GM19238 (cell line): ENCODE measurements around the gene ZBTB20.

Source experiments
- DNase-seq: peaks from one replicate; pipeline ENCODE4 v3.0.0; 2011; ENCODE audit warnings: low spot score; ENCODE audit not compliant: insufficient read length

Gene ZBTB20

DNA sequence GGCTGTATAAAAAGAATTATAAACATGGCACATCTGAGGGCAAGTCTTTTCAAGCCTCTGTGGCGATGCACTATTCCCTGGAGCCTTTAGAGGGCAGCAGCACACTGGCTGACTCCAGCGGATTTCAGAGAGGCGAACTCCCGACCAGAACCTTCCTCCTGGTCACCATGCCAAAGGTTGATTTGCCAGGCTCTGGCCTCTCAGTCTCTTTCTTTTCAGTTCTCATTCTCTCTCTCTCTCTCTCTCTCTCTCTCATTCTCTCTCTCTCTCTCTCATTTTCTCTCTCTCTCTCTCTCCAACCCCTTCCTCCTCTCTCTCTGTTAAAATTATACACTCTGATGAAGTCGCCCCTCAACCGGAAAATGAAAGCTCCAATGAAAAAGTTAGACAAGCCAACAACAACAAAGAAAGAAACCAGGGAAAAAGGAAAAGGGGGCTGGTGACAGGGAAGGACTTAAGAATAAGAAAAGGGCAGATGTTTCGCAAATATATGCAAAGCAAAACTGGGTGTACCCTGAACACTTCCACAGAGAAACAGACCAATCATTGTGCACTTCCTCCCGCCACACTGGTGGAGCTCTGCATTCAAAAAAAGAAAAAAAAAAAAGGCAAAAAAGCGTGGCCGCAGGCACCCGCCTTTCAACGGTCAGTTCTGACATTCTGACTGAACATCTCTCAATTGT, 763.1 kb downstream of the ZBTB20 start:
- DNase-seq, result peak; percentile 34

DNA sequence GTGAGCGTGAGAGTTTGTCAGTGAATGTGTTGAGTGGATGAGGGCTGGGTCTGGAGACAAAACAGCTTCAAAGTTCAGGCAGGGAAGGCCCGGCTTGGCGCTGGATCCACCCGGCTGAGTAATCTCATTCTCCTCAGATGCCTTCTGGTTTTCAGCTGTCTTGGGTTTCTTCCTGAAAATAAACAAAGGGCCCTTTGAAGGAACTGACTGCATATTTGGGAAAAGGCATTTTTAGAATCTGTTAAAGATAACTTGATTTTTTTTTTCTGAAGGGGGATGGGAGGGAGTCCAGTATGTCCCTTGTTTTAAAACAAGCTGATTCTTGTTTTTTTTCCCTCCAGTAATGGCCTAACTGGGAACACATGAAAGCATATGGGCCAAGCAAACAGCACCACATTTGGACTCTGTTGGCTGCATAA, 766.8 kb downstream of the ZBTB20 start:
- no peak for DNase-seq

DNA sequence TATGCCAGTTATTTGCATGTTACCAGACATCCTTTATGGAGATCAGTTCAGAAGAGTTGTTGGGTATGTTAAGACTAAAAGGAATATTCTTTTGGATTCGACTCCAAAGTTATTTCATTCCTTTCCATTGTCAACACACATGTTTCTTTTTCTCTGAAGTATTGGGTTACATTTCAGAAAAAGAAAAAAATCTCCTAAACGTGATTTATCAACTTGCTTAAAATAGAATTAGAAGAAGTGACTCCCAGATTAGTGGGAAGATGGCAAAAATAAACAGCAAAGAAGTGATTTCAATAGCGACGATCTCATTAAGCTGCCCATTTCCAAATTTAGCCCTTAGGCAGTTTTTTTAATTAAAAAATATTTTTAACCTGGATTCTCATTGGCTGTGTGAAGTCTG, 767.8 kb downstream of the ZBTB20 start:
- no peak for DNase-seq

DNA sequence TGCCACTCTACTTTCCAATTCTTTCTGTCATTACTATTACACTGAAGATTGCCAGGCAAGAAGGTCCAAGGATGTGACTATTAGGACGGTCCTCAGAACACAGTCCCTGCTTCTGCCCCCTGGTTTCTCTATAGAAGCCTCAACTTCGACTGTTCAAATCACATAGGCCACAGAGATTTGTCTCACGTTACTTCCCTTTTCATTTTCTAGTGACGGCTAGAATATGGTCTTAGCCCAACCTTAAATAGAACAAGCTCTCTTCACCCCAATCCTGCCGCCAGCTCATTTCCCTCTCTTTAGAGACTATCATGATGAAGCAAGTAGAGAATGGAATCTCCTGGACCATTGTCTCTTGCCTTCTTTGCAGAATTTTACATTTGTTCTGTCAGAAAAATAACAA, 768.3 kb downstream of the ZBTB20 start:
- no peak for DNase-seq

DNA sequence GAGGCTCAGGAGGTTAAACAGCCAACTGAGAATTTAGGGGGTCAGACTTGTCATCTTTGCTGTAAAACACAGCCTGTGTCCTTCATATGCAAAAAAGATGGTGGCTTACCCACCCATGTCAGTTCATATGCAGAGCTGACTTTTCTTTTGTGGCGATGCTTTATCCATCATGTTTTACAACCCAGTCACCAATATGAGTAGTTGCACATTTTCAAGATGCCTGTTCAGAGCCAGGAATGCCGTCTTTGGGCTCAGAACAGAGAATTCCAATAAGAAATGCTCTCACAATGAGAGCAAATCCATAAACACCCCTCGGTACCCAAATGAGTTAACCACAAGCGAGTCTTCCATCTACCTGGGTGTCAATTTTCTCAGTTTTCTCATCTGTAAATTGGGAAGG, 769.7 kb downstream of the ZBTB20 start:
- no peak for DNase-seq

DNA sequence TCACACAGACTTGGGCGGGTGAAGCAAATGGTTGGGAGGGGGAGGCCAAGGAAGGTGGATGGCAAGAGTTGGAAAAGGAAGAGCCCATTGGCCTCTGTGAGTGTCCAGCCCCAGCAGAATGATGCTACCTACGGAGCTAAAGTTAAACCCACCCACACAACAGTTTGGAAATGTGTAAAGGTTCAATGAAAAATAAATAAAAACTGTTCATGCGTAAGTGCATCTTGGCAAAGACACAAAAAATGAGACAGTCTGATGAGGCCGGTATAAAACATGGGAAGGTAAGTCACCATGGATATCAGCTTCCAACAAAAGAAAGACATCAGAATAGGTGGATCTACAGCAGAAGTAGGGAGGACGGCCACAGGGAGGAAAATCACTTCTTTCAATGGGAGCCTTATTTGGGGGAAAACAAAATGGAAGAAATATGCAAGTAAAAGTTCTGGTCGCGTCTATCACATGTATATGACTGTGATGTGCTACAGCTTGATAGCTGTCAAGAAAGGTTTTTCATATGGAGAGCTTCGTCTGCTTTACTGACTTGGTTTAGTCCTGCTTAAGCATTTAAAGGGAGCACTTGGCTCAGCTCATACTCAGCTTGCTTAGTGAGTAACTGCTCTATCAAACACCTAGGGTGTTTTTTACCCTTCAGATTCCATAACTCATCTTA, 770.4 kb downstream of the ZBTB20 start:
- no peak for DNase-seq

DNA sequence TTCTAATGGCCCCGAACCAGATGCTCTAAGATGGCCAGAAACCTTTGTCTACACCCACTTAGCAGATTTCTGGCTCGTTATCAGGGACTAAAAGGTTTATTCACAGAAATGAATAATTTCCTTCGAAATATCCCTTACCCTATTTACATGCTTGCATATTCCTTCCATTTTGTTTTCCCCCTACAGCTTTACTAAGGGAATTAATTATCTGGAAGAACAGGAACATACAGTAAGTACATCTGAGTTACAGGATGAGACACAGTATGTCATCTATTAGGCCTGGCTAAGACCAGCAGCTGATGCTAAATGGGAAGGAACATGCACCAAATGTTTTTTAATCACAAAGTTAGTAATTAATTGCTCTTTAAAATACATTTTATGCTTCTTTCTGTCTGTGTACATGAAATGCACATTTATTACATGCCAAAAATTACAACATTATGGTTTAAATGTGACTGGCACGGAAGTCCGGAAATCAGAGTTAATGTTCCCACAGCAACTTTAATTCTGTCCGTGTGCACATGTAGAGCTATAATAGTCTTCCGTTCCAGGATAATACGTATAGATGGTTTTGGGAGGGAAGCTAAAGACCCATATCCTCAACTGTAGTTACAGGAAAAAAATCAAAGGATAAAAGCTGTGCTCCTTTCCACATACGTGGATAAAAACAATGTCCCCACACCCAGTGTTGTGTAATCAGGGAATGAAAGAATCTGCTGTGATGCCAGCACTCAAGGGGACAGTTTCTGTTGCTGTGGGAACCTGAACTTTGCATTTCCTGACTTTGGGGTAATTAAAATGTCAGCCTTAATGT, 771.3 kb downstream of the ZBTB20 start:
- no peak for DNase-seq

DNA sequence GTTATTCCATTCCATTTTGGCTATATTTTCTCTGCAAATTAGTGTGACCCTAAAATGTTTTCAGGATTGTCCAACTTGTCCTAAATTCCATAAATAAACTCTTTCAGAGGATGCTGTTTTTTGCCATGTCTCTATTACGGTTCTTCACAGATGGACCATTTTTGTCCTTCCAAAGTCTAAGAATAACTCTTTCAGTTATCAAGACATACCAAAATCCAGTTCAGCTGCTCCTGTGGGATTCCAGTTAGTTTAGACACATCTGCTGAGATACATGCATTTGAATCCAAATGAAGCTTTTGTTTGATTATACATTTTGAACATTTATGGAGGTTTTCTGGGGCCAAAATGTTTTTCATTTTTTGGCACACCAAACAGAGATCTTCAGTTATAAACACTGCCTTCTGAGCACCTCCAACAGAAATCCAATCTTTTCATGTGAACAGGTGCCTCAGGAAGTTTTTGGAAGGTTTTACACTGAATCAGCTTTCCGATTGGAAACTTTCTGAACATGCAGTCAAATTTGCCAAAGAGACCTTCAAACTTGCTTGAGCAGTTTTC, 772.6 kb downstream of the ZBTB20 start:
- DNase-seq, result no peak

DNA sequence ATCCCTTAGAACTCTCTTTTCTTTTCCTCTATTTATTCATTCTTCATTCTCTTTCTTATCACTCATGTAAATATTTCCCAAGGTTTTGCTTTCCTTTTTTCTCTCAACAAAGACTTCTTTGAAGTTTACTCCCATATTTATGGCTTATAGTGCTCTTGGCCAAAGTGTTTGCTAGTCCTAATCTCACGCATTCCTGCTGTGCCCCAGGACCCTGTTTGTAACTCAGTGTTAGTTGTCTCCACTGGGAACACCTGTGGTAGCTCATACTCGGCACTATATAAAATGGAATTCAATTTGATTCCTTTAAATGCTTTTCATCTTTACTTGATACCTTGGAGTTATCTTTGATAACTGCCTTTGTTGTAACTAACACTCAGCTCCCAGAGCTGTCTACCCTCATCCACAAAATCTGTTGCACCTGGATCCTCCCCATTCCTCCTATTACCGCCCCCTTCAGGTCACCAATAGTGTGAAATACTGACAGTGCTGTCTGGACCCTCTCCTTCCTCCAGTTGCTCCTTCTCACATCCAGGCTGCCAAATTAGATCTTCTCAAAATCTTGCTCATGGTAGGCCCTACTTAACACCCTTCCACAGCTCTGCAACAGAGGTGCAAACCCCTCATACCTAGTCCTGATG, 776.4 kb downstream of the ZBTB20 start:
- no peak for DNase-seq

DNA sequence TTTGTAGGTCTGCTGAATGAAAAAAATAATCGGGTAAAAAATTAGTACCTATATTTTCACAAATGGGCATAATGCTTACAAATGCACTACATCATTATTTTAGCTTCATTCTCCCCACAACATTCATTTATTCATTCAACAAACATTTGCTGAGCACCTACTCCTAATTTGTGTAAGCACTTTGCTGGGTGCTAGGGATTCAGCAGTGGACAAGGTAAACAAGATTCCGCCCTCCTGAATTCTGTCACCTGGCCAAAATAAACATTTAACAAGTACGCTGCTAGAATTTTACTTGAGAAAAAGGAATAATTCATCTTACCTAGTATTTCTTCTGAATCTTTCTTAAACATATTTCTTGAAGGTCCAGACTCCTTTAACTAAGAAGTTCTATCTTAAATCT, 781.2 kb downstream of the ZBTB20 start:
- DNase-seq, result no peak

DNA sequence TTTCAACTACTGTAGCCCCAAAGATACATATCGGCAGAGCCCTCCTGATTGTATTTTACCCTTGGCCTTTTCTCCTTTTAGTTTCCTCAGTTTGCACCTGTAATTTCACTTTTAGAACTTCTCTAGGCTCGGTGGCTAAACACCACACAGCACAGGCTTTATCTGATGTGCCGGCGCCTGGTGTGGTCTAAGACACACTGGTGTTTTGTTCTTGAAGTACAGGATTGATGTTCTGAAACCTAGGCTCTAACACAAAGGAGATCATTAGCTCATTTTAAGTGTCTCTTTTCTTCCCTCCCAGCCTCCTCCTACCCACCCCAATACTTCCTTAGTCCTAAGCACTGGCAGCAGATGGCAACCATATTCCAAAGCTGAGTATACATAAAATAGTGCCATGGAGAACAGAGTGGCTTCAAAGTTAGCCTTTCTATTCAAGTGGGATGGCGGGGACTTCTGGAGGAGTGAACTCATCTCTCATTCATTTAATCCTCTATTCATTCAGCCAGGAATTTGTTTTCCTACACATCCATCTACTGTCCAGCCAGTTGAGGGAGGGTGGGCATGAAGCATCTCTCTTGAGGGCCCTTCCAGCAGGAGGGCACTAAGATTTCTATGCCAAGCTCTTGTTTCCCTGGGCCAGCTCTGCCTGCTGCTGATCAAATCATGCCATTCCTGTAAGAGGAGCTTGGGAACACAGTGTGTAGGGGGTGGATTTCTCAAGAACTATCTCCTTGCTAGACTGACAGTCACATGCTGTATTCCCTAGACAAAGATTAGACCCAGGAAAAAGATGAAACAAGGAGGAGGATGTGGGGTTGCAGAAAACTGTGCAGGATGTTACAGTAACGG, 782.1 kb downstream of the ZBTB20 start:
- no peak for DNase-seq

DNA sequence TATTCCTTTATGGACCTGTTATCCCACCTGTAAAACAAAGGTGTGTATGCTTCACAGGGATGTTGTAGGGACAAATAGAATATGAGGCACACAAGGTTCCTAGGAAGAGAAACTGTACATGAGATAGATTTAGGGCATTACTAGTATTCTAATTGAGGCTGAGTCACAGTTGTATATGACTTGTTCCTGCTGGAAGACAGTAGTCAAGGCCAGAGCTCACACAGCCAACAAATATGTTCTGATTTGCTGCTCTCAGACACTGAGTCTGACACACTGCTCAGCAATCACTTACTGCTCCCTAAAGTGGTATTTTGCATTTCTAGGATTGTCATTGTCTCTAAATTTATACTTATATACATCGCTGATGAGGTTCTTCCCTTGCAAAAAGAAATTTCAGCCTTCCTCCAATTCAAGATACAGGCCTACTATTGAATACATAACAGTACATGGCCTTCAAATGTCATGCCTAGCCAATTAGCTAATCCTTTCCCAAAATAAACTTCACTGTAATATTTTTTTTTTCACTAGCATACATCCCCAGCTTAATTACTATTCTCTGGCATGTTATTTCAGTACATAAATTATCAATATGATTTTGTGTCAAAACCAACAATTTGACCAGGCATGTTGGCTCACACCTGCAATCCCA, 783.4 kb downstream of the ZBTB20 start:
- no peak for DNase-seq

DNA sequence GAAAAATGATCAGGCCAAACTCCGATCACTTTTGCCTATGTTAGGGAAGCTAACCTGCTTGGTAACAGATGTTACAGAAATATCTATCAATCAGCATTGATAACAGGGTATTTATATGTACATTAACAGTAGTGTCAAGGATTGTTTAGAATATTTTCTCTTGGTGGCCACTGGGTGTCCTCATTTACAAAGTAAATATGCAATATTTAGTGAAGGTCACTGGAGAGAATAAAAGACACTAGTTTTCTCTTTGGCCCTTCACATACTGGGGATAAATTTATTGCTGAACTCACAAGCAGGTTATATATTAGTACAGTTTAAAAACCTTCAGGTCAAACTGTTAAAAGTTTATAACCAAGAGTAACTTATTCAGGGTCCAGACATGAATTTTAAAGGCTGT, 784.3 kb downstream of the ZBTB20 start:
- no peak for DNase-seq

DNA sequence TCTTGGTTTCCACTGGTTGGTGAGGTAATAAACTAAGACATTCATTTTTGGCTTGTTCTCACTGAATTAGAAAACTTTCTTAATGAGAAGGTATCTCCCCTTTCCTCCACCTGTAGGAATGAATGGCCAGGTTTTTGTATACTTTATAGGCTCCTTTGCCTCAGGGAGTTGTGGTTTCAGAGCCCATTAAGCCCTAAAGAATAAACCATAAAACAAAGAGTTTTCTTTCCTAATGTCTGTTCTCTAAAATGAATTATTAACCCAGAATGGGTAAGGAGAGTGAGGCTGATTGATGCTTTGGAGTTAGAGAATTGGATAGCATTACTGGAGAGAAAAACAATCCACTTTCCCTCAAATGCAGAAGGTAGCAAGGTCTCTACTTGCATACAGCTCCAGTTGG, 785.7 kb downstream of the ZBTB20 start:
- DNase-seq, result no peak

DNA sequence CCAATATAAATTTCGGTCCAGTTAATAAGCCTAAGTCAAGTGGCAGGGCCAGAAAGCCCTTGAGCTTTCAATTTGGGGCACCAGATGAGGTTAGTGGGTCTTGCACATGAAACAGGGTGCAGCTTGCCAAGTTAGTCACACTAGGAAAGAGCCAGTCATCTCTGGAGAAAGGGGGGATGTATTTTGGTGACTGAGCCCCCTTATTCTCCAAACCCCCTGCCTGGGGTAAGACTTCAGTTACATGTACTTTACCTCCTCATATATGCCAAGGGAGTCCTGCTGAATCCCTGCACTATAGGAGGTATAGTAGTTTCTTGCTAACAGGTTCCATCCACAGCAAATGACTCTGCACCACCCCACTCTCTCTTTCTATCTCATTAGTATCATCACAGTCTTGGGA, 790.6 kb downstream of the ZBTB20 start:
- DNase-seq, result no peak

DNA sequence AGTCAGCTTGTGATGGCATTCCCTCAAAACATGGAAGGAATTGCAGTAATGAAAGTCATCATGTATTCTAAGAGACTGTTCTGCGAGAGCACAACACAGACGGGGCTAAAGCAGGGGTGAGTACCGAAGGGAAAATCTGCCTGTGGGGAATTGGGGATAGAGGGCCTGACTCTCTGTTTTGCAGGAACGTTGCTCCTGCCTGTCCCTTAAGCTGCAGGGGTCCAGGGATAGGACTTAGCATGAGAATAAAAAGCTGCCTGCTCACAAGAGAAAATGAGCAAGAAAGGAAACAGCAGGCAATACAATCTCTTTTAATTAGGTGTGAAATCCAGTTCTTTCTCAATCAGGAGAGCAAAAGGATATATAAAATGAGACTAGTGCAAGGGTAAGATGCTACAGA, 791.0 kb downstream of the ZBTB20 start:
- DNase-seq, result no peak

DNA sequence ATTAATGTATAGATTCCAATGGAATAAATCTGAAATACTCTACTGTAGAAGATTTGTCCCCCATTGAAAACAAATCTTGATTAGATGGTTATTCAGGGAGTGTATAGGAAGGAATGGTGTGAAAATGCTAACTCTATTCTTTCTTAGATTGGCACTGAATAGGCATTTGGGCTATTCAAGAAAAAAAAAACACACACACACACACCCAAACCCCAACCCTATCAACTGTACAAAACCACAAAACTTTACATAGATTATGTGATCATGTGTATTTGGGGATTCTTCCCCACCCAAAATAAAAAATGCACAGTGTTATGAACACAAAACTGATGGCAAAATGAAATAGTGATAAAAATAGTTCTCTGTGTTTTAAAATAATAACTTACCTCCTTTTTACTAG, 791.4 kb downstream of the ZBTB20 start:
- DNase-seq, result no peak

DNA sequence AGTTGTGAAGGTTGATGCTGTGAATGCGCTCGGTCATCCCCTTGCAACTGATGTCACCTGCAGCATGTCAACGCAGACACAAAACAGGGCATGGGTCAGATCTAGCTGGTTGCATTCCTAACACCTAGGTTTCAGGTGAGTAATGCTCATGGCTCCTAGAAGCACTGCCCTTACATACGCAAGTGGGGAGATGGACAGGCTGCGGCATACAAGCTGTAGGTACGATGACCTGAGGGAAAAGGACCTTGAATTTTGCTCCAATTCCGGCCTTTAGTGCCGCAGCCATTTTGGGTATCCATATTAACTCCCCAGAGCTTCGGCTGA, 795.3 kb downstream of the ZBTB20 start:
- DNase-seq, result no peak

DNA sequence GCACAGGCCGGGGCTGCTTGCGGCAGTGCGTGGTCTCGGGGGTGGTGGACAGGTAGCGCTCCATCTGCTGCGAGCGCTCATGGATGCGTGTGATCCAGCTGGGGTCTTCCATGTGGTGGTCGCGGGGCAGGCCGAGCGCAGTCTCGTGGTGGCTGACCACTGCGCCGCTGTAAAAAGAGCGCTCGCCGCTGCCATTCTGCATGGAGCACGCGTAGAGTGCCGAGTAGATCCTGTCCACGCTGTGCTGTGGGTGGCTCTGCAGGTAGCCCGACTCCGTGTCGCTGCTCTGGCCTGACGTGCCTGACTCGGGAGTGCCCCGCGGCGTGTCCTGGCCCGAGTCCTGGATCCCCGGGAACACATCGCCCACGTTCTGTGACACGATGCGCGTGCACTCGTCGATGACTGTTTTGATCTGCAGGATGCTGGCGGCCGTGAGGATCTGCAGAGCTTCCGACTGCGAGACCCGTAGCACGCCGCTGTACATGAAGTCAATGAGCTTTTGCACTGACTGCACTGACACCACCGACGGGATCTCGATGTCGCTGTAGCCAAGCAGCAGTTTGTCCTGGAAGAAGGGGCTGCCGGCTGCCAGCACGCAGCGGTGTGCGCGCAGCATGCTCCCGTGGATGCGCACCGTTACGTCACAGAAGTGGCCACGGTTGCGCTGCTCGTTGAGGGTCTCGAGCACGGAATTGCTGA, 795.8 kb downstream of the ZBTB20 start:
- no peak for DNase-seq

DNA sequence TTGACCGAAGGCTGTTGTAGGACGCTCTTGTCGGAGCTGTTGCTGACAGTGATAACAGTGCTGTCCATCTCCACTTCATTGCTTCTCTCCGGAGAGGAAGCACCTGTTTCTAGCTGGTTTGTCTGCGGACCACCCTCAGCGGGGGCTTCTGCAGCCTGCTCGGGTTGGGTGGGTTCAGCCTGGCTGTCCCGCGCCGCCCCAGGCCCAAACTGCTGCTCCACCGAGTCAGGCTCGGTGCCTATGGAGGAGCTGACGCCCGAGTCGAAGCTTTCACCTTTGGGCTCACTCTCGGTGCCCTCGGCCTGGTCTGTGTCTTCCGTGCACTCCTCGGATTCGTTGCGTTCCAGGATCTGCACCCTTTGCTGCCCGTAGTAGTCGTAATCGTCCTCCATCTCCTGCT, 796.4 kb downstream of the ZBTB20 start:
- DNase-seq, result no peak
